ENCODE data around the gene NLRX1.

DNA sequence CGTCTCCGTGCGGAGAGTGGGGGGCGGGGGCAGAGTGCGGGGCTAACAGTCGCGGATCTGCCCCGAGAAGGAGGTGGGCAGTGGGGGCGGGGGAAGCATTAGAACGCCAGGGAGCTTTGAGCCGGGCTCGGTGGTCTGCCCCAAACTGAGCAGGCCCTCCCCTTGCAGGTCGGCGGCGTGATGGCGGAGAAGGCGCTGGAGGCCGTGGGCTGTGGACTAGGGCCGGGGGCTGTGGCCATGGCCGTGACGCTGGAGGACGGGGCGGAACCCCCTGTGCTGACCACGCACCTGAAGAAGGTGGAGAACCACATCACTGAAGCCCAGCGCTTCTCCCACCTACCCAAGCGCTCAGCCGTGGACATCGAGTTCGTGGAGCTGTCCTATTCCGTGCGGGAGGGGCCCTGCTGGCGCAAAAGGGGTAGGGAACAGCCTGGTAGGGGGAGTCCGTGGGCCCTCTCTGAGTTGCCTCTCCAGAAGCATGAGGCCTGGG is 18.7 kb upstream of the NLRX1 start:
- TF ChIP-seq, protein P1, sequence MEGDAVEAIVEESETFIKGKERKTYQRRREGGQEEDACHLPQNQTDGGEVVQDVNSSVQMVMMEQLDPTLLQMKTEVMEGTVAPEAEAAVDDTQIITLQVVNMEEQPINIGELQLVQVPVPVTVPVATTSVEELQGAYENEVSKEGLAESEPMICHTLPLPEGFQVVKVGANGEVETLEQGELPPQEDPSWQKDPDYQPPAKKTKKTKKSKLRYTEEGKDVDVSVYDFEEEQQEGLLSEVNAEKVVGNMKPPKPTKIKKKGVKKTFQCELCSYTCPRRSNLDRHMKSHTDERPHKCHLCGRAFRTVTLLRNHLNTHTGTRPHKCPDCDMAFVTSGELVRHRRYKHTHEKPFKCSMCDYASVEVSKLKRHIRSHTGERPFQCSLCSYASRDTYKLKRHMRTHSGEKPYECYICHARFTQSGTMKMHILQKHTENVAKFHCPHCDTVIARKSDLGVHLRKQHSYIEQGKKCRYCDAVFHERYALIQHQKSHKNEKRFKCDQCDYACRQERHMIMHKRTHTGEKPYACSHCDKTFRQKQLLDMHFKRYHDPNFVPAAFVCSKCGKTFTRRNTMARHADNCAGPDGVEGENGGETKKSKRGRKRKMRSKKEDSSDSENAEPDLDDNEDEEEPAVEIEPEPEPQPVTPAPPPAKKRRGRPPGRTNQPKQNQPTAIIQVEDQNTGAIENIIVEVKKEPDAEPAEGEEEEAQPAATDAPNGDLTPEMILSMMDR (IDR thresholded peaks at IDR 0.05), result no peak
- TF ChIP-seq POLR2A (IDR thresholded peaks at IDR 0.05), result no peak
